HEK293 (cell line): ENCODE data around the gene ZNF688.
A peak's percentile ranks its signal among the peaks of the same experiment; 100 is the strongest.

Experiments used
- GLI2 ChIP-seq: fragments of 450-650 bp; formaldehyde crosslinking; IDR thresholded peaks from 2 replicates; pipeline ENCODE4; 2017; ENCODE audit warnings: missing biosample characterization, missing genetic modification characterization, low read depth, borderline replicate concordance
- GLIS2 ChIP-seq: fragments of 450-650 bp; formaldehyde crosslinking; IDR thresholded peaks from 2 replicates; pipeline ENCODE4 v1.5.1; 2016; ENCODE audit warnings: missing biosample characterization, missing genetic modification characterization
- HOXD13 ChIP-seq: sonication (generic); formaldehyde crosslinking; IDR thresholded peaks from 2 replicates; pipeline ENCODE4 v1.8.0; 2022; ENCODE audit warnings: missing genetic modification reagents, borderline replicate concordance
- KLF9 ChIP-seq: fragments of 450-650 bp; formaldehyde crosslinking; IDR thresholded peaks from 2 replicates; pipeline ENCODE4 v1.5.1; 2016; ENCODE audit warnings: missing biosample characterization, missing genetic modification characterization, low read depth
- REPIN1 ChIP-seq: fragments of 450-650 bp; formaldehyde crosslinking; IDR thresholded peaks from 2 replicates; pipeline ENCODE4 v1.5.1; 2017; ENCODE audit warnings: missing biosample characterization, missing genetic modification characterization, low read depth
- SALL2 ChIP-seq: fragments of 450-650 bp; formaldehyde crosslinking; IDR thresholded peaks from 2 replicates; pipeline ENCODE4 v1.5.0; 2017; ENCODE audit warnings: missing biosample characterization, mild to moderate bottlenecking, missing genetic modification characterization, borderline replicate concordance
- WT1 ChIP-seq: fragments of 450-650 bp; formaldehyde crosslinking; IDR thresholded peaks from 2 replicates; pipeline ENCODE4 v1.5.1; 2016; ENCODE audit warnings: missing biosample characterization, missing genetic modification characterization
- YY1 ChIP-seq: fragments of 450-650 bp; formaldehyde crosslinking; IDR thresholded peaks from 2 replicates; pipeline ENCODE4 v1.5.1; 2018; ENCODE audit warnings: missing biosample characterization, missing genetic modification characterization
- ZEB2 ChIP-seq: fragments of 450-650 bp; formaldehyde crosslinking; IDR thresholded peaks from 2 replicates; pipeline ENCODE4 v1.5.1; 2016; ENCODE audit warnings: missing biosample characterization, missing genetic modification characterization
- ZNF112 ChIP-seq: fragments of 450-650 bp; formaldehyde crosslinking; IDR thresholded peaks from 2 replicates; pipeline ENCODE4 v1.5.0; 2017; ENCODE audit warnings: missing biosample characterization, missing genetic modification characterization
- ZNF169 ChIP-seq: fragments of 450-650 bp; formaldehyde crosslinking; IDR thresholded peaks from 2 replicates; pipeline ENCODE4 v1.5.1; 2016; ENCODE audit warnings: missing biosample characterization, missing genetic modification characterization
- ZNF175 ChIP-seq: fragments of 450-650 bp; formaldehyde crosslinking; IDR thresholded peaks from 2 replicates; pipeline ENCODE4 v1.5.1; 2016; ENCODE audit warnings: missing biosample characterization, missing genetic modification characterization
- ZNF211 ChIP-seq: fragments of 450-650 bp; formaldehyde crosslinking; IDR thresholded peaks from 2 replicates; pipeline ENCODE4 v1.5.1; 2016; ENCODE audit warnings: low read depth, missing biosample characterization, missing genetic modification characterization
- ZNF24 ChIP-seq: fragments of 450-650 bp; formaldehyde crosslinking; IDR thresholded peaks from 2 replicates; pipeline ENCODE4 v1.5.1; 2016; ENCODE audit warnings: missing biosample characterization, missing genetic modification characterization
- ZNF37A ChIP-seq: fragments of 450-650 bp; IDR thresholded peaks from 2 replicates; pipeline ENCODE4 v1.5.1; 2018; ENCODE audit warnings: missing biosample characterization, missing genetic modification characterization
- ZNF423 ChIP-seq: fragments of 450-650 bp; formaldehyde crosslinking; IDR thresholded peaks from 2 replicates; pipeline ENCODE4 v1.5.1; 2016; ENCODE audit warnings: missing biosample characterization, missing genetic modification characterization
- ZNF530 ChIP-seq: fragments of 450-650 bp; formaldehyde crosslinking; IDR thresholded peaks from 2 replicates; pipeline ENCODE4 v1.5.1; 2016; ENCODE audit warnings: low read depth, missing biosample characterization, missing genetic modification characterization
- ZNF585B ChIP-seq: fragments of 450-650 bp; formaldehyde crosslinking; IDR thresholded peaks from 2 replicates; pipeline ENCODE4 v1.5.1; 2016; ENCODE audit warnings: missing biosample characterization, missing genetic modification characterization
- ZNF629 ChIP-seq: fragments of 450-650 bp; formaldehyde crosslinking; IDR thresholded peaks from 2 replicates; pipeline ENCODE4 v1.5.1; 2017; ENCODE audit warnings: missing biosample characterization, missing genetic modification characterization
- ZNF670 ChIP-seq: fragments of 450-650 bp; formaldehyde crosslinking; IDR thresholded peaks from 2 replicates; pipeline ENCODE4 v1.5.1; 2016; ENCODE audit warnings: missing biosample characterization, missing genetic modification characterization, low read depth
- ZNF701 ChIP-seq: fragments of 450-650 bp; formaldehyde crosslinking; IDR thresholded peaks from 2 replicates; pipeline ENCODE4 v1.5.1; 2016; ENCODE audit warnings: missing biosample characterization, missing genetic modification characterization
- TF ChIP-seq, protein P1 (sequence below): fragments of 450-650 bp; formaldehyde crosslinking; IDR thresholded peaks from 2 replicates; pipeline ENCODE4 v1.5.1; 2017; ENCODE audit warnings: missing biosample characterization, missing genetic modification characterization
- TF ChIP-seq, protein P2 (sequence below): fragments of 450-650 bp; formaldehyde crosslinking; IDR thresholded peaks from 2 replicates; pipeline ENCODE4 v1.5.1; 2017; ENCODE audit warnings: missing biosample characterization, missing genetic modification characterization
- TF ChIP-seq, protein P3 (sequence below): fragments of 450-650 bp; formaldehyde crosslinking; IDR thresholded peaks from 2 replicates; pipeline ENCODE4 v1.5.1; 2016; ENCODE audit warnings: missing biosample characterization, missing genetic modification characterization
- TF ChIP-seq, protein P4 (sequence below): fragments of 450-650 bp; formaldehyde crosslinking; IDR thresholded peaks from 2 replicates; pipeline ENCODE4 v1.5.1; 2016; ENCODE audit warnings: missing biosample characterization, missing genetic modification characterization
- TF ChIP-seq, protein P5 (sequence below): fragments of 450-650 bp; formaldehyde crosslinking; IDR thresholded peaks from 2 replicates; pipeline ENCODE4 v1.5.1; 2016; ENCODE audit warnings: missing biosample characterization, missing genetic modification characterization
- TF ChIP-seq, protein P6 (sequence below): fragments of 450-650 bp; formaldehyde crosslinking; IDR thresholded peaks from 2 replicates; pipeline ENCODE4 v1.5.1; 2016; ENCODE audit warnings: missing biosample characterization, missing genetic modification characterization

Gene ZNF688

DNA sequence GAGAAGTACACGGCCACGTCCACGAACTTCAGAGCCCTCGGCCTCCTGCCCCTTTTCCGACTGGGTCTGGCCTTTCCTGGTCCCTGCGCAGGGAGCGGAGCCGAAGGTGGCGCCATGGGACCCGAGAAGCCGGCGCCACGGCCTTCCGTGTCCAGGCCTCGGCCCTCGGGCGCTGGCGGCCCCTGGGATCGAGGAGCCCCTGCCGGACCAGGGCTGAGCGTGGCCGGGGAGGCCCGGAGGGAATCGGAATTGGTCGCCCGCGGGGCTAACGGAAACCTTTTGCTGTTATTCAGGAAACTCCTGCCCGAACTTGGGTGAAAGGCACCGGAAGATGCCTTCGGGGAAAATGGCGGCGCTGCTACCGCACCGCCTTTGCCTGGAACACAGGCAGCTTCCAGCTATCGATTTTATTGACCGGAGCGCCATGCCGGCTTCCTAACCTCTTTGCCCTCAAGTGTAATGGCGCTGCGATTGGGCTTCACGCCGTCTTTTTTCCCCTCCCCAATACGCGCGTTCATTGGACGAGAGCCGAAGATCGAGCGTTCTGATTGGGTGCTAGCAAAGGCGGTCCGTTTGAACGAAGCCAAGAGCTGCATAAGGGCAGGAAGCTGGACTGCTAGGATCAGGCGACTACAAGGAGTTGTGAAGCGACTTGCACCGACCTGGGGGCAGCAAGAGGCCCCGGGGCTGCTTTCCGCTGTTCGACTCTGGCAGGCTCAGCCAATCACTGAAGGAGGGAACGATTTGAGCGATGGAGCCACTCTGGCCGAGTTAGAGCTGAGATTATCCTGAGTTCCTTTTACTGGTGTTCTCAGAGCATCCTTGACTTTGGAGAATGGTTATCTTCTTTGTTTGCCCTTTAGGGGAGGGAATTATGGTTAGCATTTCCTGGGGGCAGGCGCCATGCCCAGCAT lies 38.7 kb upstream of the ZNF688 start, which contains the start of gene ZNF689 (continued):
- TF ChIP-seq, protein P1, sequence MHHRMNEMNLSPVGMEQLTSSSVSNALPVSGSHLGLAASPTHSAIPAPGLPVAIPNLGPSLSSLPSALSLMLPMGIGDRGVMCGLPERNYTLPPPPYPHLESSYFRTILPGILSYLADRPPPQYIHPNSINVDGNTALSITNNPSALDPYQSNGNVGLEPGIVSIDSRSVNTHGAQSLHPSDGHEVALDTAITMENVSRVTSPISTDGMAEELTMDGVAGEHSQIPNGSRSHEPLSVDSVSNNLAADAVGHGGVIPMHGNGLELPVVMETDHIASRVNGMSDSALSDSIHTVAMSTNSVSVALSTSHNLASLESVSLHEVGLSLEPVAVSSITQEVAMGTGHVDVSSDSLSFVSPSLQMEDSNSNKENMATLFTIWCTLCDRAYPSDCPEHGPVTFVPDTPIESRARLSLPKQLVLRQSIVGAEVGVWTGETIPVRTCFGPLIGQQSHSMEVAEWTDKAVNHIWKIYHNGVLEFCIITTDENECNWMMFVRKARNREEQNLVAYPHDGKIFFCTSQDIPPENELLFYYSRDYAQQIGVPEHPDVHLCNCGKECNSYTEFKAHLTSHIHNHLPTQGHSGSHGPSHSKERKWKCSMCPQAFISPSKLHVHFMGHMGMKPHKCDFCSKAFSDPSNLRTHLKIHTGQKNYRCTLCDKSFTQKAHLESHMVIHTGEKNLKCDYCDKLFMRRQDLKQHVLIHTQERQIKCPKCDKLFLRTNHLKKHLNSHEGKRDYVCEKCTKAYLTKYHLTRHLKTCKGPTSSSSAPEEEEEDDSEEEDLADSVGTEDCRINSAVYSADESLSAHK (tag by site-specific recombination), result peak; percentile 53; the same call in 1 of the 2 replicates
- TF ChIP-seq ZNF169 (tag by site-specific recombination) (no peak), YY1 (peak; percentile 100), GLI2 (tag by site-specific recombination) (no peak; the same call in 1 of the 2 replicates), WT1 (tag by site-specific recombination) (no peak), ZNF670 (tag by site-specific recombination) (no peak), ZNF530 (tag by site-specific recombination) (no peak), ZNF37A (tag by site-specific recombination) (no peak), HOXD13 (CRISPR knock-in tag) (peak; percentile 90), KLF9 (tag by site-specific recombination) (no peak), ZNF629 (0 out of 2 replicates have a peak, but pooled peaks have one; percentile 73), SALL2 (no peak), ZNF112 (no peak), ZNF701 (no peak), REPIN1 (tag by site-specific recombination) (peak; percentile 67; the same call in 1 of the 2 replicates), ZNF175 (tag by site-specific recombination) (no peak), ZEB2 (tag by site-specific recombination) (peak; percentile 71), ZNF24 (tag by site-specific recombination) (peak; percentile 95), ZNF211 (no peak), GLIS2 (tag by site-specific recombination) (peak; percentile 63), ZNF423 (tag by site-specific recombination) (no peak), ZNF585B (tag by site-specific recombination) (peak; percentile 19)
- TF ChIP-seq, protein P2, sequence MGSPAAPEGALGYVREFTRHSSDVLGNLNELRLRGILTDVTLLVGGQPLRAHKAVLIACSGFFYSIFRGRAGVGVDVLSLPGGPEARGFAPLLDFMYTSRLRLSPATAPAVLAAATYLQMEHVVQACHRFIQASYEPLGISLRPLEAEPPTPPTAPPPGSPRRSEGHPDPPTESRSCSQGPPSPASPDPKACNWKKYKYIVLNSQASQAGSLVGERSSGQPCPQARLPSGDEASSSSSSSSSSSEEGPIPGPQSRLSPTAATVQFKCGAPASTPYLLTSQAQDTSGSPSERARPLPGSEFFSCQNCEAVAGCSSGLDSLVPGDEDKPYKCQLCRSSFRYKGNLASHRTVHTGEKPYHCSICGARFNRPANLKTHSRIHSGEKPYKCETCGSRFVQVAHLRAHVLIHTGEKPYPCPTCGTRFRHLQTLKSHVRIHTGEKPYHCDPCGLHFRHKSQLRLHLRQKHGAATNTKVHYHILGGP (tag by site-specific recombination), result no peak
- TF ChIP-seq, protein P3, sequence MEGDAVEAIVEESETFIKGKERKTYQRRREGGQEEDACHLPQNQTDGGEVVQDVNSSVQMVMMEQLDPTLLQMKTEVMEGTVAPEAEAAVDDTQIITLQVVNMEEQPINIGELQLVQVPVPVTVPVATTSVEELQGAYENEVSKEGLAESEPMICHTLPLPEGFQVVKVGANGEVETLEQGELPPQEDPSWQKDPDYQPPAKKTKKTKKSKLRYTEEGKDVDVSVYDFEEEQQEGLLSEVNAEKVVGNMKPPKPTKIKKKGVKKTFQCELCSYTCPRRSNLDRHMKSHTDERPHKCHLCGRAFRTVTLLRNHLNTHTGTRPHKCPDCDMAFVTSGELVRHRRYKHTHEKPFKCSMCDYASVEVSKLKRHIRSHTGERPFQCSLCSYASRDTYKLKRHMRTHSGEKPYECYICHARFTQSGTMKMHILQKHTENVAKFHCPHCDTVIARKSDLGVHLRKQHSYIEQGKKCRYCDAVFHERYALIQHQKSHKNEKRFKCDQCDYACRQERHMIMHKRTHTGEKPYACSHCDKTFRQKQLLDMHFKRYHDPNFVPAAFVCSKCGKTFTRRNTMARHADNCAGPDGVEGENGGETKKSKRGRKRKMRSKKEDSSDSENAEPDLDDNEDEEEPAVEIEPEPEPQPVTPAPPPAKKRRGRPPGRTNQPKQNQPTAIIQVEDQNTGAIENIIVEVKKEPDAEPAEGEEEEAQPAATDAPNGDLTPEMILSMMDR, result peak; percentile 78
- TF ChIP-seq, protein P4, sequence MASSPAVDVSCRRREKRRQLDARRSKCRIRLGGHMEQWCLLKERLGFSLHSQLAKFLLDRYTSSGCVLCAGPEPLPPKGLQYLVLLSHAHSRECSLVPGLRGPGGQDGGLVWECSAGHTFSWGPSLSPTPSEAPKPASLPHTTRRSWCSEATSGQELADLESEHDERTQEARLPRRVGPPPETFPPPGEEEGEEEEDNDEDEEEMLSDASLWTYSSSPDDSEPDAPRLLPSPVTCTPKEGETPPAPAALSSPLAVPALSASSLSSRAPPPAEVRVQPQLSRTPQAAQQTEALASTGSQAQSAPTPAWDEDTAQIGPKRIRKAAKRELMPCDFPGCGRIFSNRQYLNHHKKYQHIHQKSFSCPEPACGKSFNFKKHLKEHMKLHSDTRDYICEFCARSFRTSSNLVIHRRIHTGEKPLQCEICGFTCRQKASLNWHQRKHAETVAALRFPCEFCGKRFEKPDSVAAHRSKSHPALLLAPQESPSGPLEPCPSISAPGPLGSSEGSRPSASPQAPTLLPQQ (tag by site-specific recombination), result peak; percentile 66; the same call in 1 of the 2 replicates
- TF ChIP-seq, protein P5, sequence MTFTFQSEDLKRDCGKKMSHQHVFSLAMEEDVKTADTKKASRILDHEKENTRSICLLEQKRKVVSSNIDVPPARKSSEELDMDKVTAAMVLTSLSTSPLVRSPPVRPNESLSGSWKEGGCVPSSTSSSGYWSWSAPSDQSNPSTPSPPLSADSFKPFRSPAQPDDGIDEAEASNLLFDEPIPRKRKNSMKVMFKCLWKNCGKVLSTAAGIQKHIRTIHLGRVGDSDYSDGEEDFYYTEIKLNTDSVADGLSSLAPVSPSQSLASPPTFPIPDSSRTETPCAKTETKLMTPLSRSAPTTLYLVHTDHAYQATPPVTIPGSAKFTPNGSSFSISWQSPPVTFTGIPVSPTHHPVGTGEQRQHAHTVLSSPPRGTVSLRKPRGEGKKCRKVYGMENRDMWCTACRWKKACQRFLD (tag by site-specific recombination), result no peak
- TF ChIP-seq, protein P6, sequence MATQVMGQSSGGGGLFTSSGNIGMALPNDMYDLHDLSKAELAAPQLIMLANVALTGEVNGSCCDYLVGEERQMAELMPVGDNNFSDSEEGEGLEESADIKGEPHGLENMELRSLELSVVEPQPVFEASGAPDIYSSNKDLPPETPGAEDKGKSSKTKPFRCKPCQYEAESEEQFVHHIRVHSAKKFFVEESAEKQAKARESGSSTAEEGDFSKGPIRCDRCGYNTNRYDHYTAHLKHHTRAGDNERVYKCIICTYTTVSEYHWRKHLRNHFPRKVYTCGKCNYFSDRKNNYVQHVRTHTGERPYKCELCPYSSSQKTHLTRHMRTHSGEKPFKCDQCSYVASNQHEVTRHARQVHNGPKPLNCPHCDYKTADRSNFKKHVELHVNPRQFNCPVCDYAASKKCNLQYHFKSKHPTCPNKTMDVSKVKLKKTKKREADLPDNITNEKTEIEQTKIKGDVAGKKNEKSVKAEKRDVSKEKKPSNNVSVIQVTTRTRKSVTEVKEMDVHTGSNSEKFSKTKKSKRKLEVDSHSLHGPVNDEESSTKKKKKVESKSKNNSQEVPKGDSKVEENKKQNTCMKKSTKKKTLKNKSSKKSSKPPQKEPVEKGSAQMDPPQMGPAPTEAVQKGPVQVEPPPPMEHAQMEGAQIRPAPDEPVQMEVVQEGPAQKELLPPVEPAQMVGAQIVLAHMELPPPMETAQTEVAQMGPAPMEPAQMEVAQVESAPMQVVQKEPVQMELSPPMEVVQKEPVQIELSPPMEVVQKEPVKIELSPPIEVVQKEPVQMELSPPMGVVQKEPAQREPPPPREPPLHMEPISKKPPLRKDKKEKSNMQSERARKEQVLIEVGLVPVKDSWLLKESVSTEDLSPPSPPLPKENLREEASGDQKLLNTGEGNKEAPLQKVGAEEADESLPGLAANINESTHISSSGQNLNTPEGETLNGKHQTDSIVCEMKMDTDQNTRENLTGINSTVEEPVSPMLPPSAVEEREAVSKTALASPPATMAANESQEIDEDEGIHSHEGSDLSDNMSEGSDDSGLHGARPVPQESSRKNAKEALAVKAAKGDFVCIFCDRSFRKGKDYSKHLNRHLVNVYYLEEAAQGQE (tag by site-specific recombination), result peak; percentile 81
